ENCODE results near the gene LMAN1L.
A peak's percentile ranks its signal among the peaks of the same experiment; 100 is the strongest.

Gene LMAN1L

GRCh38 chr15:74833376-74834107, 20.9 kb downstream of the LMAN1L start:
- in situ Hi-C loops (cut with MboI; ENCODE audit: low sequenced_read_pairs): no loop called here

GRCh38 chr15:74835312-74835823, 22.7 kb downstream of the LMAN1L start:
- in situ Hi-C loops (cut with MboI; ENCODE audit: low sequenced_read_pairs): no loop called here
- Histone ChIP-seq H3K27me3 (ENCODE audit: low read depth) (peaks cover 3% of the 10 kb centered on the region; the same call in 1 of the 2 replicates), H3K9me3 (no peaks in the 10 kb centered on the region), H3K36me3 (replicated peaks) (peaks cover 28% of the 10 kb centered on the region), H3K4me1 (no peaks in the 10 kb centered on the region), H3K4me3 (no peak overlapping the region)
- peak; percentile 87 to 95 for DNase-seq (ENCODE audit: low spot score in 2 of 2)

More at GRCh38 chr15:74833376-74834107, 20.9 kb downstream of the LMAN1L start:
- H3K36me3 ChIP-seq (replicated peaks): peaks cover 10% of the 10 kb centered on the region
- H3K4me3 ChIP-seq: no peak overlapping the region
- peaks cover 17% of the 10 kb centered on the region for H3K27me3 ChIP-seq (ENCODE audit: low read depth)
- no peaks in the 10 kb centered on the region for H3K9me3 ChIP-seq
- DNase-seq (ENCODE audit: low spot score in 2 of 2): no peak
- no peaks in the 10 kb centered on the region for H3K4me1 ChIP-seq

- in situ Hi-C loops (cut with MboI; ENCODE audit: low sequenced_read_pairs): no loop called here
- peaks cover 37% of the 10 kb centered on the region for H3K36me3 ChIP-seq (replicated peaks)
Measured at GRCh38 chr15:74836846-74837245, 24.2 kb downstream of the LMAN1L start.

GRCh38 chr15:74837482-74838136, 25.0 kb downstream of the LMAN1L start:
- Histone ChIP-seq H3K4me3 (no peak overlapping the region), H3K9me3 (no peaks in the 10 kb centered on the region), H3K4me1 (peaks cover 6% of the 10 kb centered on the region), H3K27me3 (ENCODE audit: low read depth) (no peaks in the 10 kb centered on the region), H3K36me3 (replicated peaks) (peaks cover 37% of the 10 kb centered on the region)
- in situ Hi-C loops (cut with MboI; ENCODE audit: low sequenced_read_pairs): no loop called here
- DNase-seq (ENCODE audit: low spot score in 2 of 2): no peak

More at GRCh38 chr15:74836846-74837245, 24.2 kb downstream of the LMAN1L start:
- peaks cover 2% of the 10 kb centered on the region for H3K4me1 ChIP-seq
- H3K4me3 ChIP-seq: no peak overlapping the region
- no peak for DNase-seq (ENCODE audit: low spot score in 2 of 2)
- no peaks in the 10 kb centered on the region for H3K9me3 ChIP-seq
- H3K27me3 ChIP-seq (ENCODE audit: low read depth): no peaks in the 10 kb centered on the region

- H3K27me3 ChIP-seq (ENCODE audit: low read depth): no peaks in the 10 kb centered on the region
- DNase-seq (ENCODE audit: low spot score in 2 of 2): no peak
- in situ Hi-C loops (cut with MboI; ENCODE audit: low sequenced_read_pairs): no loop called here
- H3K4me3 ChIP-seq: no peak overlapping the region
- peaks cover 6% of the 10 kb centered on the region for H3K4me1 ChIP-seq
- no peaks in the 10 kb centered on the region for H3K9me3 ChIP-seq
- H3K36me3 ChIP-seq (replicated peaks): peaks cover 37% of the 10 kb centered on the region
Measured at GRCh38 chr15:74838137-74838516, 25.5 kb downstream of the LMAN1L start.

GRCh38 chr15:74838746-74839525, 26.3 kb downstream of the LMAN1L start:
- Histone ChIP-seq H3K27me3 (ENCODE audit: low read depth) (no peaks in the 10 kb centered on the region), H3K4me3 (no peak overlapping the region), H3K4me1 (peaks cover 14% of the 10 kb centered on the region), H3K36me3 (replicated peaks) (peaks cover 43% of the 10 kb centered on the region), H3K9me3 (no peaks in the 10 kb centered on the region)
- DNase-seq (ENCODE audit: low spot score in 2 of 2): no peak
- in situ Hi-C loops (cut with MboI; ENCODE audit: low sequenced_read_pairs): no loop called here

GRCh38 chr15:74839526-74840395, 27.1 kb downstream of the LMAN1L start:
- Histone ChIP-seq H3K27me3 (ENCODE audit: low read depth) (no peaks in the 10 kb centered on the region), H3K4me3 (no peak overlapping the region), H3K9me3 (no peaks in the 10 kb centered on the region), H3K4me1 (peaks cover 17% of the 10 kb centered on the region), H3K36me3 (replicated peaks) (peaks cover 52% of the 10 kb centered on the region)
- in situ Hi-C loops (cut with MboI; ENCODE audit: low sequenced_read_pairs): no loop called here
- no peak for DNase-seq (ENCODE audit: low spot score in 2 of 2)

GRCh38 chr15:74840851-74841775, 28.5 kb downstream of the LMAN1L start:
- in situ Hi-C loops (cut with MboI; ENCODE audit: low sequenced_read_pairs): no loop called here
- Histone ChIP-seq H3K4me1 (peaks cover 17% of the 10 kb centered on the region), H3K4me3 (no peak overlapping the region), H3K9me3 (no peaks in the 10 kb centered on the region), H3K36me3 (replicated peaks) (peaks cover 56% of the 10 kb centered on the region), H3K27me3 (ENCODE audit: low read depth) (no peaks in the 10 kb centered on the region)
- DNase-seq (ENCODE audit: low spot score in 2 of 2): no peak

GRCh38 chr15:74841891-74842373, 29.3 kb downstream of the LMAN1L start:
- peak overlapping the region; percentile 89 for H3K4me3 ChIP-seq
- no peaks in the 10 kb centered on the region for H3K9me3 ChIP-seq
- peaks cover 17% of the 10 kb centered on the region for H3K4me1 ChIP-seq
- no peaks in the 10 kb centered on the region for H3K27me3 ChIP-seq (ENCODE audit: low read depth)
- DNase-seq (ENCODE audit: low spot score in 2 of 2): peak in 1 of 2 experiments; percentile 42
- in situ Hi-C loops (cut with MboI; ENCODE audit: low sequenced_read_pairs): no loop called here
- peaks cover 61% of the 10 kb centered on the region for H3K36me3 ChIP-seq (replicated peaks)

GRCh38 chr15:74842581-74843444, 30.2 kb downstream of the LMAN1L start, which contains the start of gene ULK3:
TSS of gene ULK3 (minus strand) at chr15:74843156. CDS start at chr15:74843105, 51 bp downstream.
- peaks cover 17% of the 10 kb centered on the region for H3K4me1 ChIP-seq
- in situ Hi-C loops (cut with MboI; ENCODE audit: low sequenced_read_pairs): no loop called here
- no peaks in the 10 kb centered on the region for H3K27me3 ChIP-seq (ENCODE audit: low read depth)
- DNase-seq (ENCODE audit: low spot score in 2 of 2): peak; percentile 96 to 98
- peak within 1 kb of the TSS; percentile 89 for H3K4me3 ChIP-seq
- peaks cover 68% of the 10 kb centered on the region for H3K36me3 ChIP-seq (replicated peaks)
- H3K9me3 ChIP-seq: no peaks in the 10 kb centered on the region

- H3K9me3 ChIP-seq: no peaks in the 10 kb centered on the region
- no peaks in the 10 kb centered on the region for H3K27me3 ChIP-seq (ENCODE audit: low read depth)
- H3K36me3 ChIP-seq (replicated peaks): peaks cover 72% of the 10 kb centered on the region
- H3K4me3 ChIP-seq: peak overlapping the region; percentile 89
- in situ Hi-C loops (cut with MboI; ENCODE audit: low sequenced_read_pairs): no loop called here
- H3K4me1 ChIP-seq: peaks cover 17% of the 10 kb centered on the region
- DNase-seq (ENCODE audit: low spot score in 2 of 2): no peak
Measured at GRCh38 chr15:74843445-74843828, 30.8 kb downstream of the LMAN1L start.
